H1 (cell line): Measurements from ENCODE around the gene KDM8.

Experiments used
- CHD1 ChIP-seq: IDR thresholded peaks from 2 replicates; pipeline ENCODE4 v1.6.1; 2012; ENCODE audit warnings: low read depth, low read length, improper control_type of control experiment
- CTCF ChIP-seq, 3 experiments: IDR thresholded peaks; 1 replicate in 2 of 3; 2 replicates in 1 of 3; pipeline versions ENCODE4 v1.5.1 to v1.6.1; 2011; ENCODE audit warnings: low read length in 3 of 3, mild to moderate bottlenecking in 3 of 3, inconsistent platforms in 2 of 3, low read depth in 1 of 3, moderate library complexity in 1 of 3; ENCODE audit not compliant: insufficient read depth in 1 of 3; ENCODE audit errors: control extremely low read depth in 1 of 3
- EP300 ChIP-seq, 2 experiments: IDR thresholded peaks; 1 replicate in 1 of 2; 2 replicates in 1 of 2; pipeline ENCODE4 v1.6.1; 2011 to 2012; ENCODE audit warnings: low read depth in 2 of 2, low read length in 2 of 2, mild to moderate bottlenecking in 2 of 2, borderline replicate concordance in 1 of 2, inconsistent platforms in 1 of 2, moderate library complexity in 1 of 2
- EZH2 ChIP-seq: fragments of 200-600 bp; sonication (generic); IDR thresholded peaks from 2 replicates; pipeline ENCODE4 v1.7.1; 2012; ENCODE audit warnings: low read depth, mild to moderate bottlenecking, moderate library complexity, low read length, inconsistent platforms; ENCODE audit not compliant: severe bottlenecking
- GABPA ChIP-seq: IDR thresholded peaks from 2 replicates; pipeline ENCODE4 v1.6.1; 2011; ENCODE audit warnings: mild to moderate bottlenecking, low read length, moderate library complexity, borderline replicate concordance; ENCODE audit not compliant: insufficient read depth
- GTF2F1 ChIP-seq: IDR thresholded peaks from 2 replicates; pipeline ENCODE4 v1.6.1; 2012; ENCODE audit warnings: low read depth, low read length, improper control_type of control experiment, borderline replicate concordance
- HDAC2 ChIP-seq, 2 experiments: fragments of 300-600 bp in 1 of 2; sonication (generic) in 1 of 2; IDR thresholded peaks; 2 replicates each; pipeline ENCODE4 v1.6.1; 2011 to 2012; ENCODE audit warnings: low read depth in 2 of 2, low read length in 2 of 2, mild to moderate bottlenecking in 2 of 2, moderate library complexity in 2 of 2, borderline replicate concordance in 1 of 2, inconsistent platforms in 1 of 2
- POLR2A ChIP-seq, 2 experiments: IDR thresholded peaks; 1 replicate in 1 of 2; 2 replicates in 1 of 2; pipeline ENCODE4 v1.6.1; 2011; ENCODE audit warnings: low read depth in 2 of 2, low read length in 2 of 2, mild to moderate bottlenecking in 2 of 2; ENCODE audit errors: control extremely low read depth in 1 of 2
- SUZ12 ChIP-seq: fragments of 200-600 bp; sonication (generic); IDR thresholded peaks from 2 replicates; pipeline ENCODE4 v1.6.1; 2012; ENCODE audit warnings: mild to moderate bottlenecking, inconsistent platforms, low read length, moderate library complexity, mixed read lengths
- TCF12 ChIP-seq: IDR thresholded peaks from 2 replicates; pipeline ENCODE4 v1.6.1; 2011; ENCODE audit warnings: low read depth, mild to moderate bottlenecking, low read length
- YY1 ChIP-seq: IDR thresholded peaks from 2 replicates; pipeline ENCODE4 v1.6.1; 2011; ENCODE audit warnings: low read depth, mild to moderate bottlenecking, low read length

GRCh38 chr16:27181019-27181790 is 22.1 kb upstream of the KDM8 start:
- TF ChIP-seq EZH2: no peak
- TF ChIP-seq YY1: no peak
- no peak for TF ChIP-seq POLR2A (IDR thresholded peaks at IDR 0.05; ENCODE audit: control extremely low read depth in 1 of 2, low read depth in 2 of 2, low read length in 2 of 2)
- TF ChIP-seq CTCF (IDR thresholded peaks at IDR 0.05; ENCODE audit: control extremely low read depth in 1 of 3, insufficient read depth in 1 of 3, low read depth in 1 of 3, low read length in 3 of 3): peak; percentile 29 to 46 (median 39); a peak in 3 of 4 replicates
- no peak for TF ChIP-seq CHD1
- no peak for TF ChIP-seq TCF12
- no peak for TF ChIP-seq HDAC2 (IDR thresholded peaks at IDR 0.05; ENCODE audit: borderline replicate concordance in 1 of 2, low read depth in 2 of 2, low read length in 2 of 2)
- no peak for TF ChIP-seq SUZ12
- no peak for TF ChIP-seq EP300 (IDR thresholded peaks at IDR 0.05; ENCODE audit: borderline replicate concordance in 1 of 2, low read depth in 2 of 2, low read length in 2 of 2)
- TF ChIP-seq GTF2F1: no peak
- no peak for TF ChIP-seq GABPA
